ENCODE data around the gene TBCC. TPM values are rescaled to one million over a fixed set of nuclear protein-coding genes. Genes with fewer than 3 reads are reported as not detected.
"Not testable (repeated sequence)": the region's sequence is repeated elsewhere in the genome, so short reads cannot be mapped to it uniquely, and the experiment has no call there.

Gene TBCC
- total RNA-seq, 2 donors from 2014 or later = 16.6 to 17.7 TPM

DNA sequence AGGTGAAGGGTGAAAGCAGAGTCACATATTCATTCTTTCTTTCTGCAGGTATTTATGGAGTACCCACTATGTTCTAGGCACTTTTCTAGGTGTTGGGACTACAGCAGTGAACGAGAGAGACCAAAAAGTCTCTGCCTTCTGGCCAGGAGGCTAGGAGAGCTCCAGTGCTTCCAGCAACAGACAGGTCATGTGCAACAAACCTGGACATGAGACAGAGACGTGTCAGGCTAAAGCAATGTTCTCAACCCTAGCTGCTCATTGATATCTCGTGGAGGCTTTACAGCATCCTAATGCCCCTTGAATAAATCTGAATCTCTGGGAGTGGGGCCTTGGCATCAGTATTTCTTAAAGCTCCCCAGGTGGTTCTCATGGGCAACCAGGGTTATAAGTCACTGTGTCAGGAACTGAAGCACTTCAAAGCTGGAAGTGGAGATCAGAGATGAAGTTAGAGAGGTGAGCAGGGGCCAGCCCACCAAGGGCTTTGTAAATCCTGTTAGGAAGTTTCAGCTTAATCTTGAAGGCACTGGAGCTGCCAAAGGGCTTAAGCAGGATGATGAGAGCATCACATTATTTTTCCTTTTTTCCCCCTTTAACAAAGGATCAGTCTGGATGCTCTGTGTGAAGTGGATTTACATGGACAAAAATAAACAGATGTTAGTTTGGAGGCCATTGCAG lies 13.0 kb upstream of the TBCC start:
- ATAC-seq (replicated peaks) = no peak
- no peaks in the 10 kb centered on the region for H3K9me3 Mint-ChIP-seq
- H3K4me3 Mint-ChIP-seq = no peak overlapping the region
- peak overlapping the region; percentile 41 for H3K27ac Mint-ChIP-seq
- peaks cover 25% of the 10 kb centered on the region for H3K4me1 Mint-ChIP-seq
- peaks cover 19% of the 10 kb centered on the region for H3K36me3 Mint-ChIP-seq (ENCODE audit: low read depth)
- no peaks in the 10 kb centered on the region for H3K27me3 Mint-ChIP-seq

DNA sequence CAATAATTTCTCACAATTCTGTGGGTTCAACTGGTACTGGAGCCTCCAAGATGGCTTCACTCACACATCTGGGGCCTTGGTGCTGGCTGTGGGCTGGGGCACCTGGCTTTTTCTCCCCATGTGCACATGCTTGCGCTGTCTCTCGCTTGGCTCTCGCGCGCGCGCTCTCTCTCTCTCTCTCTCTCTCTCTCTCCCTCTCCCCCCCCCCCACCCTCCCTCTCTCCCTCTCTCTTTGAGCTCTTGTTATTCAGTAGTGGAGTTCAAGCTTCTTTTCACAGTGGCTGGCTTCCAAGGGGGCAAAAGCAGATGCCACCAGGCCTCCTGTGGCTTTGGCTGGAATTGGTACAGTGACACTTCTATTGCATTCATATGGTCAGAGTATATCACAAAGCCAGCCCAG lies 10.8 kb upstream of the TBCC start:
- H3K4me3 Mint-ChIP-seq = no peak overlapping the region
- peaks cover 25% of the 10 kb centered on the region for H3K4me1 Mint-ChIP-seq
- H3K27me3 Mint-ChIP-seq = no peaks in the 10 kb centered on the region

DNA sequence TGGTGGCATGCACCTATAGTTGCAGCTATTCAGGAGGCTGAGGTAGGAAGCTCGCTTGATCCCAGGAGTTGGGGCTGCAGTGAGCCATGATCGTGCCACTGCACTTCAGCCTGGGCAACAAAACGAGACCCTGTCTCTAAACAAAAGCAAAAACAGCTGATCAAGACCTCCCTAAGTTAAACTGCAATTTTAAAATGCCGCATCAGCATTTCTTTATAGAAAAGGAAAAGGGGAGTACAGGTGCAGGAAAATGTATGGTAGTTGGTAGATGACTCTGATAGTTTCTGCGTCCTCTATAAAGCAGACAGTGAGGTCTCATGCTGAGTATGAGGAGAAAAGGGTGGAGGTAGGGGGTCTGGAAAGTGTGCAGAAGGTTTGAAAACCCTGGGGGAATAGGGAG lies 8.9 kb upstream of the TBCC start:
- Mint-ChIP-seq H3K36me3 (ENCODE audit: low read depth) (peaks cover 21% of the 10 kb centered on the region), H3K4me3 (no peak overlapping the region), H3K9me3 (no peaks in the 10 kb centered on the region), H3K4me1 (peaks cover 25% of the 10 kb centered on the region), H3K27ac (peak overlapping the region; percentile 13), H3K27me3 (no peaks in the 10 kb centered on the region)
- no peak for ATAC-seq (replicated peaks)

More for the DNA sequence above, 10.8 kb upstream of the TBCC start:
- Mint-ChIP-seq H3K36me3 (ENCODE audit: low read depth) (peaks cover 19% of the 10 kb centered on the region), H3K9me3 (no peaks in the 10 kb centered on the region), H3K27ac (no peak overlapping the region)
- no peak for ATAC-seq (replicated peaks)

DNA sequence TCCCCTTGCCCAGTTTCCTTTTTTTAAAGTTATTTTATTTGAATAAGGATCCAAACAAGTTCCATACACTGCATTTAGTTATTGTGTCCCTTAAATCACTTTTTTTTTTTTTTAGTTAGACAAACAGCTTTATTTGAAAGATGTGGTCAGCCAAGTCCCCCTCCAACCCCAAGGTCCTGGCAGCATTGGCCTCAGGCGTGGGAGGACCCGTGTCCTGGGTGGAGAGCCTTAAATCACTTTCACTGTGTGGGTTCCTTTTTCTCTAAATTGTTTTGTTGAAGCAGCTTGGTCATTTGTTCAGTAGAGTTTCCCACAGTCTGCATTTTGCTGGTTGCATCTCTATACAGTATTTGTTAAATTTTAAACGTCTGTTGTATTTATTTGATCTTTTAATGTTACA lies 5.2 kb upstream of the TBCC start:
- H3K9me3 Mint-ChIP-seq = no peaks in the 10 kb centered on the region
- H3K27ac Mint-ChIP-seq = no peak overlapping the region
- H3K4me3 Mint-ChIP-seq = no peak overlapping the region
- no peaks in the 10 kb centered on the region for H3K27me3 Mint-ChIP-seq
- peaks cover 26% of the 10 kb centered on the region for H3K4me1 Mint-ChIP-seq
- no peak for ATAC-seq (replicated peaks)
- H3K36me3 Mint-ChIP-seq (ENCODE audit: low read depth) = peaks cover 13% of the 10 kb centered on the region

DNA sequence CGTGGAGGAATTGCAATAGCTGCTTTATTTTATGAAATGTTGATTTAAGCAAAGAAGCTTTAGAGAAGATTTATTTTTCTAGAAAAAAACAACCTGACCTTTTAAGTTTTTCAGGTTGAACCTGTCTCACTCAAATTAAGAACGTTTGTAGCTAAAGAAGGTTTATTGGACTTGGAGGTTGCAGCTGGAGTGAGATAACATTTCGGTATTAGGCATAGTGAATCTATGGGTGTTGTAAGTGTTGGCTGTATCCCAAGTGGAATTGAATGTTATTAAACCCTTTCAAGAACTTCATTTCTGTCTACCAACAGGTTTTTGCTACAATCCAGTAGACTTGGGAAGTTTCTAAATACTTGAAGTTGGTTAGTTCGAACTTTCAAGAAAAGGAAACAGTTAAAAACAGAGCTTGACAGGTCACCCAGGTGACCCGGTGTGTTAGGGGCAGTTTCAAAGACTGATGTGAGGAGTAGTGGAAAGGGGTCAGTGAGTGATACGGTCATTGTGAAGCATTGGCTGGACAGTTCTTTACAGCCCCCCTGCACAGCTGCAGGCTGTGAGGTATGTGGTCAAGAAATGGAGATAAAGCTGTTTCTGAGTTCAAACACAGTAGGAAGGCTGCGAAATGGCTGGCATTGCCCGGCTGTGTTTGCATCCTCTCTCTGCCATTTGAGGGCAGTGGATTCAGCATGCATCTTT lies 2.4 kb upstream of the TBCC start:
- Mint-ChIP-seq H3K4me3 (peak overlapping the region; percentile 84), H3K27ac (peak overlapping the region; percentile 88), H3K27me3 (no peaks in the 10 kb centered on the region), H3K9me3 (no peaks in the 10 kb centered on the region), H3K4me1 (peaks cover 14% of the 10 kb centered on the region), H3K36me3 (ENCODE audit: low read depth) (peaks cover 18% of the 10 kb centered on the region)
- ATAC-seq (replicated peaks) = no peak

DNA sequence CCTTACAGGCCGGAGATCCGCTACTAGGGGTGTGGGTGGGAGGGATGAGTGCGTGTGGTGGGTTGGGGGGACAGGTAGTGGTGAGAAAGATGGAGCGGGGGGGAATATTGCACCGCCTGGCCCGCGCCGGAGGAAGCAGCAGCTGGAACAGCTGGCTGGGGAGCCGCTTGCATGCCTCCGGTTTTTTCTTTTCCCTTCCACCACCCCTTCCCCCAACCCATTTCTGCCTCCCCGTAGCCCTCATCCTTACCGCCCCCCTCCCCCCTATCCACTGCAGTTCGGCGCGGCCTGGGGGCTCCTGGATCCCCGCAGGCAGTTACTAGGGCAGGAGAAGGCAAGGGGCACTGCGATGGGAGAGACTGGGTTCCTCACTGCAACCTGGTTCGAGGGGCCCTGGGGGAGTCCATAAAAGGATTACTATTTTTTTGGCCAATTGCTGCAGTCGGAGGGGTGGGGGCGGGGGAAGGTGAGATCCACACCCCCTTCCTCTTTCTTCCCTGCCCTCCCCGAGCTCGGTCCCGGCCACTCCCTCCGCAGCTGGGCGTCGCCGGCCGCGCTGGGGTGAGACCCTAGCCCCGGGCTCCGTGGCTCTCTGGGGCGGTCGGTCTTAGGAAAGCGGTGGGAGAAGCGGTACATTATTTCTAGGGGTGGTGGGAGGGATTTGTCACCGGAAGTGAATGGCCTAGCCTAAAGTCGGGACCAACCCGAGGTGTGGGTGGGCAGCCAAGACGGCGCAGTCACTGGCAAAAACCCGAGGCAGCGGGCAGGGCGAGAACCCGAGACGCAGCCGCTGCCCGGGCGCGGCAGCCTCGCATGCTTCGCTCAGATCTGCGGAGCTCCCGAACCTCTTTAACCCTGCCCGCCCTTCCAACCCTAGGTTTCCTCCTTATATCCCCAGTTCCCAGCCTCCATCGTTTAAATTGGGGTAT lies 824 bp upstream of the TBCC start:
- no peaks in the 10 kb centered on the region for H3K27me3 Mint-ChIP-seq
- no peaks in the 10 kb centered on the region for H3K9me3 Mint-ChIP-seq
- peak overlapping the region; percentile 88 for H3K27ac Mint-ChIP-seq
- H3K36me3 Mint-ChIP-seq (ENCODE audit: low read depth) = peaks cover 18% of the 10 kb centered on the region
- ATAC-seq (replicated peaks) = peak; percentile 71
- peak overlapping the region; percentile 84 for H3K4me3 Mint-ChIP-seq
- peaks cover 14% of the 10 kb centered on the region for H3K4me1 Mint-ChIP-seq

DNA sequence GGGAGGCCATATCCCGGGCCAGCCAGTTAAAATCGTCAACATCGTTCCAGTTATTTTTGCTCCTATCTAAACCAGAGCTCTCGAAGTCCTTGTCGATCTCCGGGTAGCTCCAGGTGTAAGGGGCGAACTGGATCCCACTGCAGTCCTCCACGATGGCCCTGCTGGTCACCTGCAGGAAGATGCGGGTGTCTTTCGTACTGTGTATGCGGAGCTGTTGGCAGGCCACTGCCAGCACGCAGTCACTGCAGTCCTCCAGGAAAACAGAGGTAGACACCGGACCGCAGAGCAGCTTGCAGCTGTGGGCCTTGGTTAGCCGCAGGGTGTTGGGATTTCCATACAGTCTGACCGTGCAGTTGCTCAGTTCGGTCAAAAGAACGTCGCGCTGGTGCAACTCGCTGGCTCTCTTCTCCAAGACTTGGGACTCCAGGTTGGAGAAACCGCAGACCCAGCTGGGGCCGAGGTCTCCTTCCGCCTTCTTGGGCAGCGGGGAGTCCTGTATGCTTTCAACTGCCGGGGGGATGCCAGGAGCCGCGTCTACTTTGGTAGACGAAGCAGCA lies 742 bp downstream of the TBCC start:
- peaks cover 14% of the 10 kb centered on the region for H3K36me3 Mint-ChIP-seq (ENCODE audit: low read depth)
- H3K27me3 Mint-ChIP-seq = no peaks in the 10 kb centered on the region
- no peak for ATAC-seq (replicated peaks)
- H3K4me3 Mint-ChIP-seq = peak overlapping the region; percentile 84
- no peaks in the 10 kb centered on the region for H3K9me3 Mint-ChIP-seq
- peaks cover 14% of the 10 kb centered on the region for H3K4me1 Mint-ChIP-seq
- H3K27ac Mint-ChIP-seq = no peak overlapping the region

DNA sequence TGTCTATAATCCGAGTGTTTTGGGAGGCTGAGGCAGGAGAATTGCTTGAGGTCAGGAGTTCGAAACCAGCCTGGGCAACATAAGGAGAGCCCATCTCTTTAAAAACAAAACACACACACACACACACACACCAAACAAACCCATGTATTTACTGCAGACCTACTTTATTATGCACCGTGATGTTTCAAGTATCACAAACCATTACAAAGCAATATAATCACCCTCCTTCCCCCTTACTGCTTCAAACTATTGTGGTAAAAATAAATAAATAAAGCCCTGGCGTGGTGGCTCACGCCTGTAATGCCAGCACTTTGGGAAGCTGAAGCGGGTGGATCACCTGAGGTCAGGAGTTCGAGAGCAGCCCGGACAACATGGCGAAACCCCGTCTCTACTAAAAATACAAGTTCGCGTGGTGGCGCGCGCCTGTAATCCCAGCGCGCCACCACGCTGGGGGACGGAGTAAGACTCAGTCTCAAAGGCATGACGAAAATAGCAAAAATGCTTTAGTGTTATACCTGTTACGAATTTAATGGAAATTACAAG lies 1.5 kb downstream of the TBCC start:
- Mint-ChIP-seq H3K27me3 (no peaks in the 10 kb centered on the region), H3K9me3 (no peaks in the 10 kb centered on the region), H3K4me1 (peaks cover 14% of the 10 kb centered on the region), H3K27ac (no peak overlapping the region), H3K36me3 (ENCODE audit: low read depth) (peaks cover 14% of the 10 kb centered on the region), H3K4me3 (peak overlapping the region; percentile 84)
- no peak for ATAC-seq (replicated peaks)

DNA sequence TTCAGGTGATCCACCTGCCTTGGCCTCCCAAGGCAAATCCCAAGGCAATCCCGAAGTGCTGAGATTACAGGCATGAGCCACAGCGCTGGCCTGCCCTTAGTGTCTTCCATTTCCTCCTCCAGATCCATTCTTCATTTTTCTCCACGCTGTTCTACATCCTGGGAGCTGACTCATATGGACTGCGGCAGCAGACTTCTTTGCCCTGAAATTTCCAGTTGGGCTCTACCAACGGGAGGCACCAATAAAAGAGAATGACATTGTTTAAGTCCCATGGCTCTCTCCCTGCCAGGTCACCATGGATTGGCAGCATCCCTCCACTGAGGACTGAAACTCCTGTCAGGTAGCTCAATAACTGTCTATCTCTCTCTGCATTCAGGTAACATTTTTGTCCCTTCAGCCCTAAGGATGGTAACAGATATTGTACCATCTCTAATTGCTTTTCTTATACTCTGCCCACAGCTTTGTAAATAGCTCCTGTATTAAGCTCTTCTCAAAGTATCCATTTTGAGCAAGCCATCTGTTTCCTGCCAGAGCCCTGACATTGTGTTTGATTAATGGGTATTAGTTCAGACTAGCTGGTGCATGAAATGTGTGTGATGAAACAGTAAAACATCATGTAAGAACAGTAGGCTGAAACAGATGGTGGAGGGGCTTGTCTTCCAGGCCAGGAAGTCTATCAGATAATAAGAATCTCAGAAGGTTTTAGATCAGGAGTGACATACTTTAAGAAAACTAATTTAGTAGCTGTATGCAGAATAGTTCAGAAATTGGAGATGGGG lies 3.6 kb downstream of the TBCC start:
- Mint-ChIP-seq H3K9me3 (no peaks in the 10 kb centered on the region), H3K36me3 (ENCODE audit: low read depth) (peaks cover 10% of the 10 kb centered on the region), H3K4me1 (peaks cover 1% of the 10 kb centered on the region), H3K27ac (no peak overlapping the region), H3K27me3 (no peaks in the 10 kb centered on the region), H3K4me3 (no peak overlapping the region)
- ATAC-seq (replicated peaks) = no peak

DNA sequence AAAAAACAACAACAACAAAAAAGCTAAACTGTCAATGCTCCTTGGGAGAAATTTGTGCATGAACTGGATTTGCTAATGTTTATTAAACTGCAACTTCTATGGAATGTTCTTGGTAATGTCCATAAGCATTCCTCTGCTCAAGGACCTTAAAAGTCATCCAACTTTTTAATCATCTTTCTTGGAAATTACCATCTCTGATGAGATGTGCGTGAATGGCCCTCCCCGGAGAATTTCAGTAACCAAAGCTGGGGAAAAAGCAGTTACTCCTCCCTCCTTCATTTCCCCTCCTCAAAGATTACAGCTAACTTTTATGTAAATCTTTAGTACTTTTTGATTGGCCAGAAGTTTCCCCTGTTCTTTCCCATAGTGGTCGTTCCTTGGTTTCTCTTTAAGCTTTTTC lies 5.2 kb downstream of the TBCC start:
- Mint-ChIP-seq H3K9me3 (no peaks in the 10 kb centered on the region), H3K36me3 (ENCODE audit: low read depth) (peaks cover 2% of the 10 kb centered on the region), H3K27ac (no peak overlapping the region), H3K4me1 (no peaks in the 10 kb centered on the region), H3K27me3 (no peaks in the 10 kb centered on the region), H3K4me3 (no peak overlapping the region)
- ATAC-seq (replicated peaks) = no peak

DNA sequence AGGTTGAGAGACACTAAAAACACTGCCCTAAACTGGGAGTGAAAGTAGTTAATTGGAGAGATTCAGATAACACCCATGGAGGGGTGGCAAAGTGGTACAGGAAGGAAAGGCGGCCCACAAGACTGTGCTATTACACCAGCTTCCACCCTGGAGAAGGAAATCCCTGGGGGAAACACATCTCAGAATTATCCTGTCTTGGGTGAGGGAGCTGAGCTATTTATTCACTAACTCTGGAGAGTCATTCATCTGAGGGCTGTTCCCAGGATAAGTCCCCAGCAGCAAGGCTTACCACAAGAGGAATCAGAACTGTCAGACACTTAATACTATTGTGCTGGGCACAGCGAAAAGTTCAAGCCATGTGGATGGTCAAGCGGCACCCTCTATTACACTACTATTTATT lies 9.9 kb downstream of the TBCC start:
- Mint-ChIP-seq H3K27ac (no peak overlapping the region), H3K9me3 (no peaks in the 10 kb centered on the region), H3K4me3 (no peak overlapping the region), H3K27me3 (no peaks in the 10 kb centered on the region), H3K4me1 (no peaks in the 10 kb centered on the region), H3K36me3 (ENCODE audit: low read depth) (no peaks in the 10 kb centered on the region)
- no peak for ATAC-seq (replicated peaks)

DNA sequence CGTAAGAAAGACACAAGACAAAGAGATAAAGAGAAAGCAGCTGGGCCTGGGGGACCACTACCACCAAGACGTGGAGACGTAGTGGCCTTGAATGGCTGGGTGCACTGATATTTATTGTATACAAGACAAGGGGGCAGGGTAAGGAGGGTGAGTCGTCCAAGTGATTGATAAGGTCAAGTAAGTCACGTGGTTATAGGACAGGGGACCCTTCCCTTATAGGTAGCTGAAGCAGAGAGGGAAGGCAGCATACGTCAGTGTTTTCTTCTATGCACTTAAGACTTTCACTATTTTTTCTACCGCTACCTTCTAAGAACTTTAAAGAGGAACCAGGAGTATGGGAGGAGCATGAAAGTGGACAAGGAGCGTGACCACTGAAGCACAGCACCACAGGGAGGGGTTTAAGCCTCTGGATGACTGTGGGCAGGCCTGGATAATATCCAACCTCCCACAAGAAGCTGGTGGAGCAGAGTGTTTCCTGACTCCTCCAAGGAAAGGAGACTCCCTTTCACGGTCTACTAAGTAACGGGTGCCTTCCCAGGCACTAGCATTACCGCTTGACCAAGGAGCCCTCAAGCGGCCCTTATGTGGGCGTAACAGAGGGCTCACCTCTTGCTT lies 11.9 kb downstream of the TBCC start:
- not testable (repeated sequence) for H3K9me3 Mint-ChIP-seq; H3K36me3 Mint-ChIP-seq (ENCODE audit: low read depth); H3K27me3 Mint-ChIP-seq; H3K4me1 Mint-ChIP-seq; H3K4me3 Mint-ChIP-seq; ATAC-seq (replicated peaks); H3K27ac Mint-ChIP-seq

DNA sequence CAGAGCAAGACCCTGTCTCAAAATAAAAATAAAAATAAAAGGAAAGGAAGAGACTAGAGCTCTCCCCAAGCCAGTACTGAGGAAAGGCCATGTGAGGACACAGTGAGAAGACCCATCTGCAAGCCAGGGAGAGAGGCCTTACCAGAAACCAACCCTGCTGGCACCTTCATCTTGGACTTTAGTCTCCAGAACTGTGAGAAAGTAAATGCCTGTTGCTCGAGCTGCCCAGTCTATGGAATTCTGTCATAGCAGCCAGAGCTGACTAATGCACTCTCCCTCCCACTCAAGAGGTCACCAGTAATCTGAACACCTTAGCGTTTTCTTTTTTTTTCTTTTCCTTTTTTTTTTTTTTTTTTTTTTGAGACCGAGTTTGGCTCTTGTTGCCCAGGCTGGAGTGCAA lies 16.2 kb downstream of the TBCC start:
- H3K27me3 Mint-ChIP-seq = no peaks in the 10 kb centered on the region
- no peak for ATAC-seq (replicated peaks)
- peaks cover 12% of the 10 kb centered on the region for H3K4me1 Mint-ChIP-seq
- no peaks in the 10 kb centered on the region for H3K9me3 Mint-ChIP-seq
- no peaks in the 10 kb centered on the region for H3K36me3 Mint-ChIP-seq (ENCODE audit: low read depth)
- no peak overlapping the region for H3K27ac Mint-ChIP-seq
- H3K4me3 Mint-ChIP-seq = no peak overlapping the region

All from activated T-helper 17 cell treated with anti-CD3 and anti-CD28 coated beads, Interleukin-2, amount 50 U/mL, for 72 hours (primary cell).